ENCODE data around the gene ZFP3.

Gene ZFP3

DNA sequence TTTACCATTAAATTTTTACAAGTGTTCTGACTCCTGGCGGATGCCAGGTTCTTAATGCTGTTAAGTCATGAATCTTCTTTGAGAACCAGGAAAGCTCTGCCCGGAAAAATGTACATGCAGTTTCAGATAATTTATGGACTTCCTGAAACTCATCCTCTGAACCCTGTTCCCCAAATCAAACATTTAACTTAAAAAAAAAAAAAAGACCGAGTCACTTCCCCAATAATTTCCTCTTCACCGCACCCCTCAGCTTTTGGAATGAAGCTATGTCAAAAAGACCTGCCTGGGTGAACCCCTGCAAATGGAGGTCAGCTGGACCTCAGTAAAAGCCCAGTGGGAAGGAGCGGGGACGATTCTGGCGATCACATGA, 18.4 kb downstream of the ZFP3 start:
- Histone ChIP-seq H3K4me3 (ENCODE audit: low read depth, low read length) (peak overlapping the region; percentile 54), H3K23ac (ENCODE audit: low read length) (no peak overlapping the region), H2BK12ac (ENCODE audit: low read length) (no peak overlapping the region), H4K91ac (ENCODE audit: low read depth, low read length) (no peak overlapping the region), H3K27me3 (ENCODE audit: insufficient read depth, low read length) (peaks cover 4% of the 10 kb centered on the region), H2AFZ (ENCODE audit: insufficient read depth, low read length, poor library complexity) (no peak overlapping the region), H2AK5ac (ENCODE audit: low read length) (no peak overlapping the region), H2BK5ac (ENCODE audit: low read depth, low read length, poor library complexity) (no peak overlapping the region), H3K79me2 (ENCODE audit: control insufficient read depth, insufficient read depth, low read length, poor library complexity) (no peaks in the 10 kb centered on the region), H2BK120ac (ENCODE audit: insufficient read depth, low read length, poor library complexity) (no peak overlapping the region), H3K36me3 (ENCODE audit: control insufficient read depth in 1 of 2, insufficient read depth in 2 of 2, low read length in 2 of 2) (no peaks in the 10 kb centered on the region), H3K9me3 (ENCODE audit: insufficient read depth, low read depth, low read length) (peaks cover 15% of the 10 kb centered on the region), H3K27ac (ENCODE audit: low read depth, low read length) (no peak overlapping the region), H3K4me2 (ENCODE audit: low read length) (peak overlapping the region; percentile 79), H4K12ac (ENCODE audit: low read depth, low read length) (no peak overlapping the region), H3K4me1 (ENCODE audit: control insufficient read depth in 1 of 2, insufficient read depth in 2 of 2, low read length in 2 of 2) (peaks cover 4 to 5% of the 10 kb centered on the region in 2 experiments), H4K8ac (ENCODE audit: low read depth, low read length) (peak overlapping the region; percentile 55), H3K14ac (ENCODE audit: low read length) (no peak overlapping the region), H3K79me1 (ENCODE audit: low read length) (no peaks in the 10 kb centered on the region), H3K9ac (ENCODE audit: low read length) (no peak overlapping the region), H3K4ac (ENCODE audit: low read depth, low read length) (no peak overlapping the region), H3K18ac (ENCODE audit: low read length) (no peak overlapping the region)
- no peak for DNase-seq
- no CpG with 5 or more reads among the region's 7 CpGs for WGBS (ENCODE audit: extremely low coverage, insufficient coverage, insufficient read length)

DNA sequence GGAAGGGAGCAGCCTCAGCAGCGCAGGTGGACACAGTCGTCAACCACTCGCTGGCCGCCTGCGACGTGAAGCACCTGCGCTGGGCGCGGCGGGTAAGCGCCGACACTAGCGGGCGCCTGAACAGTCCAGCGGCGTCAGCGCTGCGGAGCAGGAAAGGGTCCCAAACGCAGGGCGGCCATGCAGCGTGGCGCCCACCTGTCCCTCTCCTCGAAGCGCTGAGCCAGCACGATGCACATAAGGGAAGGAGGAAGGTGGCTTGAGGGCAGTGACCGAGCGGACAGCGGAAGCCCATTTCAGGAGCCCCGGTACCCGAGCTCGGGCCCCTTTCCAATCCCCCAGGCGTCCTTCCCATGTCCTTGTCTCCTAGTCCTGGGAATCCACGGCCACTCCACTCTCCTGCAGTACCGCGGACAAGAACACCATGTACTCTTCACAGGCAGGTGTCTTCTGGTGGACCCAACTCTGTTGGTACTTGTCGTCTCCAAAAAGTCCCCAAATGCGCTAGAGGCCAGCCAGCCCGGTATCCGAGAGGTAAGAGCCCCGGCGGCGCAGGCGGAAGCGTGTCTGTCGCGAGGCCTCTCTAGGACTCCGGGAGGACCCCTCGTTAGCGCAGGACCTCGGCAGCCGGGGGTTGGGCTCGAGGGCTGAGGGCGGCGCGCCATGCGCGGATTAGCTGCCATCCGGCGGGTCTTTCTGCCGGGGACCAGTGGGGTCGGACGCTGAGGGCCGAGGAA, 19.0 kb downstream of the ZFP3 start:
- H3K9me3 ChIP-seq (ENCODE audit: insufficient read depth, low read depth, low read length), result peaks cover 15% of the 10 kb centered on the region
- H2BK120ac ChIP-seq (ENCODE audit: insufficient read depth, low read length, poor library complexity), result no peak overlapping the region
- no peak overlapping the region for H2AK5ac ChIP-seq (ENCODE audit: low read length)
- peaks cover 4 to 5% of the 10 kb centered on the region in 2 experiments for H3K4me1 ChIP-seq (ENCODE audit: control insufficient read depth in 1 of 2, insufficient read depth in 2 of 2, low read length in 2 of 2)
- peak overlapping the region; percentile 79 for H3K4me2 ChIP-seq (ENCODE audit: low read length)
- no peak overlapping the region for H3K18ac ChIP-seq (ENCODE audit: low read length)
- no peaks in the 10 kb centered on the region for H3K79me2 ChIP-seq (ENCODE audit: control insufficient read depth, insufficient read depth, low read length, poor library complexity)
- no CpG with 5 or more reads among the region's 63 CpGs for WGBS (ENCODE audit: extremely low coverage, insufficient coverage, insufficient read length)
- H3K23ac ChIP-seq (ENCODE audit: low read length), result no peak overlapping the region
- H3K27me3 ChIP-seq (ENCODE audit: insufficient read depth, low read length), result peaks cover 4% of the 10 kb centered on the region
- no peaks in the 10 kb centered on the region for H3K36me3 ChIP-seq (ENCODE audit: control insufficient read depth in 1 of 2, insufficient read depth in 2 of 2, low read length in 2 of 2)
- DNase-seq, result peak in 1 of 2 donors; percentile 13
- no peaks in the 10 kb centered on the region for H3K79me1 ChIP-seq (ENCODE audit: low read length)
- peak overlapping the region; percentile 54 for H3K4me3 ChIP-seq (ENCODE audit: low read depth, low read length)
- H4K8ac ChIP-seq (ENCODE audit: low read depth, low read length), result peak overlapping the region; percentile 55
- H3K4ac ChIP-seq (ENCODE audit: low read depth, low read length), result no peak overlapping the region
- H4K91ac ChIP-seq (ENCODE audit: low read depth, low read length), result no peak overlapping the region
- no peak overlapping the region for H2BK12ac ChIP-seq (ENCODE audit: low read length)
- H3K14ac ChIP-seq (ENCODE audit: low read length), result no peak overlapping the region
- H4K12ac ChIP-seq (ENCODE audit: low read depth, low read length), result no peak overlapping the region
- peak overlapping the region; percentile 75 for H3K9ac ChIP-seq (ENCODE audit: low read length)
- peak overlapping the region; percentile 48 for H2AFZ ChIP-seq (ENCODE audit: insufficient read depth, low read length, poor library complexity)
- H3K27ac ChIP-seq (ENCODE audit: low read depth, low read length), result no peak overlapping the region
- no peak overlapping the region for H2BK5ac ChIP-seq (ENCODE audit: low read depth, low read length, poor library complexity)

DNA sequence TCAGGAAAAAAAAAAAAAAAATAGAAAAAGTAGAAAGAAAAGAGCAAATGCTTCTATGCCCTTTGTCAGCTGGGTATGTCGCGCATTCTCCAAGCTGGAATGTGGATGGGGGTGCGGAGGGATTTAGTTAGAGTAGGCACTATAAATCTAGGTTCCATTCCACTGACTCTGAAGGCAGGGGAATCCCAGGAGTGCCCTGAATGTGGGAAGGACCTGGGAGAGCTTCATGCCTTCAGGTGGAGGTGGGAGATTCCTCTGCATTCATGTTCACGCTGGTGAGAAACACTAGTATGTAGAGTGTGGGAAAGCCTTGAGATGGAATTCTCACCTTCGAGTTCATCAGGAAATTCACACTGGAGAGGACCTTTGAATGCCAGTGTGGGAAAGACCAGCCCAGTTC, 21.0 kb downstream of the ZFP3 start:
- Histone ChIP-seq H3K27me3 (ENCODE audit: insufficient read depth, low read length) (peaks cover 4% of the 10 kb centered on the region), H3K4ac (ENCODE audit: low read depth, low read length) (no peak overlapping the region), H4K91ac (ENCODE audit: low read depth, low read length) (no peak overlapping the region), H2AK5ac (ENCODE audit: low read length) (no peak overlapping the region), H2BK12ac (ENCODE audit: low read length) (no peak overlapping the region), H2BK5ac (ENCODE audit: low read depth, low read length, poor library complexity) (no peak overlapping the region), H3K23ac (ENCODE audit: low read length) (no peak overlapping the region), H3K79me1 (ENCODE audit: low read length) (no peaks in the 10 kb centered on the region), H3K36me3 (ENCODE audit: control insufficient read depth in 1 of 2, insufficient read depth in 2 of 2, low read length in 2 of 2) (no peaks in the 10 kb centered on the region), H2AFZ (ENCODE audit: insufficient read depth, low read length, poor library complexity) (no peak overlapping the region), H3K9ac (ENCODE audit: low read length) (no peak overlapping the region), H3K18ac (ENCODE audit: low read length) (no peak overlapping the region), H4K12ac (ENCODE audit: low read depth, low read length) (no peak overlapping the region), H3K79me2 (ENCODE audit: control insufficient read depth, insufficient read depth, low read length, poor library complexity) (no peaks in the 10 kb centered on the region), H3K4me1 (ENCODE audit: control insufficient read depth in 1 of 2, insufficient read depth in 2 of 2, low read length in 2 of 2) (peaks cover 4 to 5% of the 10 kb centered on the region in 2 experiments), H3K4me2 (ENCODE audit: low read length) (no peak overlapping the region), H4K8ac (ENCODE audit: low read depth, low read length) (no peak overlapping the region), H3K4me3 (ENCODE audit: low read depth, low read length) (no peak overlapping the region), H2BK120ac (ENCODE audit: insufficient read depth, low read length, poor library complexity) (no peak overlapping the region), H3K9me3 (ENCODE audit: insufficient read depth, low read depth, low read length) (peaks cover 10% of the 10 kb centered on the region), H3K27ac (ENCODE audit: low read depth, low read length) (no peak overlapping the region), H3K14ac (ENCODE audit: low read length) (no peak overlapping the region)
- WGBS (ENCODE audit: extremely low coverage, insufficient coverage, insufficient read length), result no CpG with 5 or more reads among the region's 5 CpGs
- DNase-seq, result peak; percentile 89 to 93

DNA sequence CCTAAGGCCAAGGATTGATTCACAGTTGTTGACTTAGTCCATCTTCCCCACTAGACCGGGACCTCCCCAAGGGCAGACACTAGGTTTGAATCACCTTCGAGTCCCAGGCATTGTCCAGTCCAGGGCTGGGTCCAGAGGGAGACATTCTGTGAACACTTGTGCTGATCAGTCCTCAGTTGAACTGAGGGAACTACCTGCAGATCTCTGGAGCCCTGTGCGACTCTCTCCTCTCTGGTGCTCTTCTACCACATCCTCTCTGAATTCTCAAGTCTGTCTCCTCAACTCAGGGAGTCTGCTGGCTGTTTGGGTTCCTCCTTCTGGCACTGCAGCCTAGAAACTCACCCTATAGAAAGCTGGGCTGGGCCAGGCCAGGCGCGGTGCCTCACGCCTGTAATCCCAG, 22.6 kb downstream of the ZFP3 start:
- no peak overlapping the region for H3K23ac ChIP-seq (ENCODE audit: low read length)

More for the DNA sequence above, 22.6 kb downstream of the ZFP3 start:
- Histone ChIP-seq H2AK5ac (ENCODE audit: low read length) (no peak overlapping the region), H2AFZ (ENCODE audit: insufficient read depth, low read length, poor library complexity) (no peak overlapping the region), H2BK12ac (ENCODE audit: low read length) (no peak overlapping the region), H3K36me3 (ENCODE audit: control insufficient read depth in 1 of 2, insufficient read depth in 2 of 2, low read length in 2 of 2) (peaks cover 0 to 1% of the 10 kb centered on the region in 2 experiments), H4K12ac (ENCODE audit: low read depth, low read length) (no peak overlapping the region), H3K79me2 (ENCODE audit: control insufficient read depth, insufficient read depth, low read length, poor library complexity) (no peaks in the 10 kb centered on the region), H3K4me3 (ENCODE audit: low read depth, low read length) (no peak overlapping the region), H3K4me2 (ENCODE audit: low read length) (no peak overlapping the region), H3K9ac (ENCODE audit: low read length) (no peak overlapping the region), H4K8ac (ENCODE audit: low read depth, low read length) (no peak overlapping the region), H3K4me1 (ENCODE audit: control insufficient read depth in 1 of 2, insufficient read depth in 2 of 2, low read length in 2 of 2) (peaks cover 4 to 5% of the 10 kb centered on the region in 2 experiments), H3K14ac (ENCODE audit: low read length) (no peak overlapping the region), H3K9me3 (ENCODE audit: insufficient read depth, low read depth, low read length) (peaks cover 9% of the 10 kb centered on the region), H3K27me3 (ENCODE audit: insufficient read depth, low read length) (peaks cover 4% of the 10 kb centered on the region), H3K79me1 (ENCODE audit: low read length) (no peaks in the 10 kb centered on the region), H3K27ac (ENCODE audit: low read depth, low read length) (no peak overlapping the region), H2BK5ac (ENCODE audit: low read depth, low read length, poor library complexity) (no peak overlapping the region), H4K91ac (ENCODE audit: low read depth, low read length) (no peak overlapping the region), H3K18ac (ENCODE audit: low read length) (no peak overlapping the region), H3K4ac (ENCODE audit: low read depth, low read length) (no peak overlapping the region), H2BK120ac (ENCODE audit: insufficient read depth, low read length, poor library complexity) (no peak overlapping the region)
- no peak for DNase-seq
- WGBS (ENCODE audit: extremely low coverage, insufficient coverage, insufficient read length), result no CpG with 5 or more reads among the region's 6 CpGs

All from trophoblast cell (in vitro differentiated cells and primary cell).